ENCODE results near the gene EZH2.

The EZH2 gene

DNA sequence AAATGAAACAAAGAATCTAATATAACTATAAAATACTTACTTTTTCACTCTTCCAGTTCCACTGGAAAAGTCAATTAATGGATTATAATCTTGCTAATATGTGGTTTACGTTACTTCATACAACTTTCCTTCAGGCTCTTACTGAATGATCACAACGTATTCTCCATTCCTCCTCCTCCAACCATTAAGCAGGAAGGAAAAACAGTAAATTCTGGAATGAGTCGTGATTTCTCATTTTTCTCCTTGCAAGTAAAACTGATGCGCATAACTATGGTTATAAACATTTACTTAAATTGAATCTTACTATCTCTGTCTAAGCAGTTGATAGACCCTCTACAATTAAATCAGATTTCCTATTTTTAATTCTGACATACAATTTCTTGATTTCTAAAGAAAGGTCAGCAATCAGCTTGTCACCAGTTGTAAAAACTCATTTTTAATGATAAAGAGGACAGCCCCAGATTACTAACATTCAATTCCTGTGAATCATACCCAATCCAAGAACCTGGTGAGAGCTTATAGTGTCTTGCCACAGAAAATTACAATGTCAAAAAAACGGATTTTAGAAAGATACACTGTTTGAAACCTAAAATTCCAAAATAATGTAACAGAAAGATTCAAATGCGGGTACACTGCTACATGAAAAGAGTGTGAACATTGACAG lies 64.3 kb downstream of the EZH2 start:
- DNase-seq (ENCODE audit: low read depth in 1 of 2, low spot score in 1 of 2) = no peak
- Histone ChIP-seq H3K27me3 (ENCODE audit: insufficient read depth, poor library complexity, severe bottlenecking) (no peaks in the 10 kb centered on the region), H3K27ac (replicated peaks) (no peak overlapping the region)

DNA sequence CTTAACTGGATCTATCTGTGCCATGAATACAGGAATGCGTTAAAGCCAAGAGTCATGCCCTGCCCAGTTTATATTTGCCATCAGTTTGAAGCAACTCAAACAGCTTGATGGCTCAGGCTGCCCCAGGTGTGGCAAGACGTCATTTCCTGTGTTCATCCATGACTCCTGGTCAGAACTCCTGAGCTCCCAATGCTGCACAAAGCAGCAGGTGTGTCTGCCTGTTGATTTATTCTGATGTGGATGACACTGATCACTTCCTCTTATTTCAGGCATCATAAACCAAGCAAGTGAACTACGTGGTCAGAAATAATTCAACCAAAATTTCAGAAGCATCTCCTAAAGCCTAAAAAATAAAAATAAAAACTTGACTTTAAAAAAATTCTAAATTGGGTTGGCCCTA lies 68.5 kb downstream of the EZH2 start:
- no peaks in the 10 kb centered on the region for H3K27me3 ChIP-seq (ENCODE audit: insufficient read depth, poor library complexity, severe bottlenecking)
- no peak overlapping the region for H3K27ac ChIP-seq (replicated peaks)
- no peak for DNase-seq (ENCODE audit: low read depth in 1 of 2, low spot score in 1 of 2)
- no peak overlapping the region for H3K4me3 ChIP-seq (replicated peaks; ENCODE audit: insufficient read depth, low read length)
- TF ChIP-seq SPI1 (IDR thresholded peaks at IDR 0.05; ENCODE audit: borderline replicate concordance, low read depth) (peak; percentile 25; the same call in 1 of the 2 replicates), GABPA (IDR thresholded peaks at IDR 0.05; ENCODE audit: low read depth) (no peak)

More for the DNA sequence above, 64.3 kb downstream of the EZH2 start:
- no peak for TF ChIP-seq GABPA (IDR thresholded peaks at IDR 0.05; ENCODE audit: low read depth)
- TF ChIP-seq SPI1 (IDR thresholded peaks at IDR 0.05; ENCODE audit: borderline replicate concordance, low read depth) = no peak
- TF ChIP-seq, protein P1, sequence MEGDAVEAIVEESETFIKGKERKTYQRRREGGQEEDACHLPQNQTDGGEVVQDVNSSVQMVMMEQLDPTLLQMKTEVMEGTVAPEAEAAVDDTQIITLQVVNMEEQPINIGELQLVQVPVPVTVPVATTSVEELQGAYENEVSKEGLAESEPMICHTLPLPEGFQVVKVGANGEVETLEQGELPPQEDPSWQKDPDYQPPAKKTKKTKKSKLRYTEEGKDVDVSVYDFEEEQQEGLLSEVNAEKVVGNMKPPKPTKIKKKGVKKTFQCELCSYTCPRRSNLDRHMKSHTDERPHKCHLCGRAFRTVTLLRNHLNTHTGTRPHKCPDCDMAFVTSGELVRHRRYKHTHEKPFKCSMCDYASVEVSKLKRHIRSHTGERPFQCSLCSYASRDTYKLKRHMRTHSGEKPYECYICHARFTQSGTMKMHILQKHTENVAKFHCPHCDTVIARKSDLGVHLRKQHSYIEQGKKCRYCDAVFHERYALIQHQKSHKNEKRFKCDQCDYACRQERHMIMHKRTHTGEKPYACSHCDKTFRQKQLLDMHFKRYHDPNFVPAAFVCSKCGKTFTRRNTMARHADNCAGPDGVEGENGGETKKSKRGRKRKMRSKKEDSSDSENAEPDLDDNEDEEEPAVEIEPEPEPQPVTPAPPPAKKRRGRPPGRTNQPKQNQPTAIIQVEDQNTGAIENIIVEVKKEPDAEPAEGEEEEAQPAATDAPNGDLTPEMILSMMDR (IDR thresholded peaks at IDR 0.05; ENCODE audit: insufficient read depth, low read length) = no peak
- TF ChIP-seq, protein P2, sequence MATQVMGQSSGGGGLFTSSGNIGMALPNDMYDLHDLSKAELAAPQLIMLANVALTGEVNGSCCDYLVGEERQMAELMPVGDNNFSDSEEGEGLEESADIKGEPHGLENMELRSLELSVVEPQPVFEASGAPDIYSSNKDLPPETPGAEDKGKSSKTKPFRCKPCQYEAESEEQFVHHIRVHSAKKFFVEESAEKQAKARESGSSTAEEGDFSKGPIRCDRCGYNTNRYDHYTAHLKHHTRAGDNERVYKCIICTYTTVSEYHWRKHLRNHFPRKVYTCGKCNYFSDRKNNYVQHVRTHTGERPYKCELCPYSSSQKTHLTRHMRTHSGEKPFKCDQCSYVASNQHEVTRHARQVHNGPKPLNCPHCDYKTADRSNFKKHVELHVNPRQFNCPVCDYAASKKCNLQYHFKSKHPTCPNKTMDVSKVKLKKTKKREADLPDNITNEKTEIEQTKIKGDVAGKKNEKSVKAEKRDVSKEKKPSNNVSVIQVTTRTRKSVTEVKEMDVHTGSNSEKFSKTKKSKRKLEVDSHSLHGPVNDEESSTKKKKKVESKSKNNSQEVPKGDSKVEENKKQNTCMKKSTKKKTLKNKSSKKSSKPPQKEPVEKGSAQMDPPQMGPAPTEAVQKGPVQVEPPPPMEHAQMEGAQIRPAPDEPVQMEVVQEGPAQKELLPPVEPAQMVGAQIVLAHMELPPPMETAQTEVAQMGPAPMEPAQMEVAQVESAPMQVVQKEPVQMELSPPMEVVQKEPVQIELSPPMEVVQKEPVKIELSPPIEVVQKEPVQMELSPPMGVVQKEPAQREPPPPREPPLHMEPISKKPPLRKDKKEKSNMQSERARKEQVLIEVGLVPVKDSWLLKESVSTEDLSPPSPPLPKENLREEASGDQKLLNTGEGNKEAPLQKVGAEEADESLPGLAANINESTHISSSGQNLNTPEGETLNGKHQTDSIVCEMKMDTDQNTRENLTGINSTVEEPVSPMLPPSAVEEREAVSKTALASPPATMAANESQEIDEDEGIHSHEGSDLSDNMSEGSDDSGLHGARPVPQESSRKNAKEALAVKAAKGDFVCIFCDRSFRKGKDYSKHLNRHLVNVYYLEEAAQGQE (IDR thresholded peaks at IDR 0.05; ENCODE audit: insufficient replicate concordance, low read depth) = no peak
- TF ChIP-seq POLR2AphosphoS5 (IDR thresholded peaks at IDR 0.05; ENCODE audit: low read depth) = no peak
- no peak overlapping the region for H3K4me3 ChIP-seq (replicated peaks; ENCODE audit: insufficient read depth, low read length)

DNA sequence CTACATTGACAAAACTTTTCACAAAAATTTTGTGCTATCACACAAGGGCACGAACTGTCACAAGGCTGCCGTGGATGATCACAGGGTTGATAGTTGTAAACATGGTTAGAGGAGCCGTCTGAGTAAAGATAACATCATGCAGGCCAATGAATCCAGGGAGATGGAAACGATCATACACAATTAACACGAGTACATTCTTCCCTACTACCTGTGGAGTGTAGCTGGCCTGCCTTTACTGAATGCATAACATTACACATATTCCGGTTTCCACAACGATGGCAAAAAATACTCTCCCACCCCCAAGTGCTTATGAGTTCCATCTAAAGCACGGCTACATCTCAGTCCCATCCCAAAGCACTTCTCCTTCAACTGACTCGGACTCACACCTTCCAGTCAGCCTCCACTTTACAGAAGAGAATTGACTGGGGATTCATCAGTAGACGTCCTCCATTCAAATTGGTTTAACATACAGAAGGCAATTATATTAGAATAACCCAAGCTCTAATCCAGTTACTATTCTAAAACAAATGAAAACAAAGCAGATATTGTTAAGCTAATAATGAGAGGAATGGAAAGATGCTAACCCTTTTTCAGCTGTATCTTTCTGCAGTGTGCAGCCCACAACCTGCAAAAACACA lies 69.0 kb downstream of the EZH2 start:
- no peak for DNase-seq (ENCODE audit: low read depth in 1 of 2, low spot score in 1 of 2)
- H3K4me3 ChIP-seq (replicated peaks; ENCODE audit: insufficient read depth, low read length) = no peak overlapping the region
- no peaks in the 10 kb centered on the region for H3K27me3 ChIP-seq (ENCODE audit: insufficient read depth, poor library complexity, severe bottlenecking)
- no peak overlapping the region for H3K27ac ChIP-seq (replicated peaks)
- TF ChIP-seq, protein P2 (IDR thresholded peaks at IDR 0.05; ENCODE audit: insufficient replicate concordance, low read depth) = no peak
- TF ChIP-seq, protein P1 (IDR thresholded peaks at IDR 0.05; ENCODE audit: insufficient read depth, low read length) = no peak

DNA sequence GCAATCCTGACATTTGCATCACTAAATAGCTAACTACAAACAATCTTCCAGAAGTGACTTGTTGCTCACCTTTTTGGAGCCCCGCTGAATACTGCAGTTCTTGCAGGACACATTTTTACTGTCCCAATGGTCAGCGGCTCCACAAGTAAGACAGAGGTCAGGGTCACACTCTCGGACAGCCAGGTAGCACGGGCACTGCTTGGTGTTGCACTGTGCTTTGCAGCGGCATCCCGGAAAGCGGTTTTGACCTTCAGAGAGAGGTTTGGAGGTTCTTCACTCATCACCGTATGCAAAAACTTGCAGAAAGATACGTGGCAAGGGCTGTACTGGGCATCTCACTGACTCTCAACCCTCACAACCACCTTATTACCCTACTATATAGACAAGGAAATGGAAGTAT lies 70.2 kb downstream of the EZH2 start:
- DNase-seq (ENCODE audit: low read depth in 1 of 2, low spot score in 1 of 2) = no peak
- TF ChIP-seq, protein P1 (IDR thresholded peaks at IDR 0.05; ENCODE audit: insufficient read depth, low read length) = no peak
- TF ChIP-seq, protein P2 (IDR thresholded peaks at IDR 0.05; ENCODE audit: insufficient replicate concordance, low read depth) = no peak
- no peak for TF ChIP-seq SPI1 (IDR thresholded peaks at IDR 0.05; ENCODE audit: borderline replicate concordance, low read depth)
- TF ChIP-seq POLR2AphosphoS5 (IDR thresholded peaks at IDR 0.05; ENCODE audit: low read depth) = no peak
- no peak for TF ChIP-seq GABPA (IDR thresholded peaks at IDR 0.05; ENCODE audit: low read depth)
- no peaks in the 10 kb centered on the region for H3K27me3 ChIP-seq (ENCODE audit: insufficient read depth, poor library complexity, severe bottlenecking)
- H3K27ac ChIP-seq (replicated peaks) = no peak overlapping the region
- no peak overlapping the region for H3K4me3 ChIP-seq (replicated peaks; ENCODE audit: insufficient read depth, low read length)

Data from HL-60 (cell line).